BJ (cell line): Measurements from ENCODE around the gene TRIM46. TPM values are rescaled to one million over a fixed set of nuclear protein-coding genes. Genes with fewer than 3 reads are reported as not detected.

ENCODE experiments used
- CTCF ChIA-PET: fragments of 350-600 bp; formaldehyde crosslinking; extraction: SDS; loops from one replicate; lab custom pipeline; 2021; ENCODE audit warnings: antibody characterized with exemption, inconsistent platforms; lab: Yijun Ruan, JAX
- POLR2A ChIA-PET: fragments of 300-600 bp; sonication (Branson Sonifier 250); formaldehyde crosslinking; extraction: SDS; loops from one replicate; lab custom pipeline; 2021; ENCODE audit warnings: antibody characterized with exemption; lab: Charles Lee
- DNase-seq: peaks from one replicate; pipeline ENCODE4 v3.0.0-alpha.2; 2011; ENCODE audit warnings: low read depth
- H3K27me3 ChIP-seq: 2 replicates; pipeline ENCODE4 v1.6.0; 2011; ENCODE audit warnings: low read length; ENCODE audit not compliant: control insufficient read depth, insufficient read depth
- H3K36me3 ChIP-seq: 2 replicates; pipeline ENCODE4 v1.5.1; 2011; ENCODE audit warnings: low read length; ENCODE audit not compliant: control insufficient read depth, insufficient read depth
- H3K4me3 ChIP-seq: 2 replicates; pipeline ENCODE4 v1.5.1; 2011; ENCODE audit warnings: low read depth, mild to moderate bottlenecking, control low read depth, low read length
- polyA plus RNA-seq: library from polyadenylated mRNA; depleted of rRNA; stranded (reverse); fragments of >200 nt; gene quantifications from 2 replicates; pipeline ENCODE4 v1.2.3, GENCODE V29; 2011
- TF ChIP-seq, protein P1 (sequence below): IDR thresholded peaks from 2 replicates; pipeline ENCODE4 v1.5.1; 2011; ENCODE audit warnings: low read depth, mild to moderate bottlenecking, control low read depth, inconsistent platforms, low read length, moderate library complexity; ENCODE audit not compliant: insufficient read depth

Gene TRIM46
- polyA plus RNA-seq, 1 experiment: 5.4 TPM

DNA sequence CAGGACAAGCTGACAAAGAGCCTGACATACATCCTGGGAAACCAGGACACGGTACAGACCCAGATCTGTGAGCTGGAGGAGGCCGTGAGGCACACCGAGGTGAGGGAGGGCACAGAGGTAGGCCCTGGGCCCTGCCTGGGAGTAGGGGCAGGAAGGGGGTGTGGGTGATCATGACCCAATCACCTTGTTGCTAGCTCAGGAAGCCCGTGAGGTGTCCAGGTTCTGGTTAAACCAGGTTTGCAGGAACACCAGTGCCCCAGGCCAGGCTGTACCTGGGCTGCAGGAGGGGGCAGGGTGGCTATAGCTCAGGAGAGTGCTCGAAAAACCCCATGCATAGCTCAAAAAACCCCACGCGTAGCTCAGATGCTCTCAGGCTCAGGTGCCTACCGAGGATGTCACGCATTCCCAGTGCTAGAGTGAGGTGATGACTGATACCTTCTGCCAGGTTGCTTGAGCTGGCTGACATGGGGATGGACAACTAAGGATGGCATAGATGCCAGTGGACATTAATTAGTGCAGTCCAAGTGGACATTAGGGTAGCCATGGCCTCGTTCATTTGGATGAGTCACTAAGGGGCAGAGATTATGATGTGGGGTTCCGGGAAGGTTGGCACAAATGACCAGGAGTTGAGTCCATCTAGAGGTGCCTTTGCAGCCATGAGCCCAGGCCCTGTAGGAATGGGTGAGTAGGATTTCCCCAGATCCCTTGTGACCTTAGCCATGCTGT is 3.7 kb downstream of the TRIM46 start:
- no peak for DNase-seq
- peaks cover 27% of the 10 kb centered on the region for H3K36me3 ChIP-seq
- ChIA-PET POLR2A (no interaction called here), CTCF (interaction anchor here (0.8 to 10.5 kb wide), 9 partner anchors 9 to 116 kb away, joined by 3 to 147 read pairs (median 4); no protein-coding TSS in a partner anchor)
- no peak overlapping the region for H3K4me3 ChIP-seq
- TF ChIP-seq, protein P1, sequence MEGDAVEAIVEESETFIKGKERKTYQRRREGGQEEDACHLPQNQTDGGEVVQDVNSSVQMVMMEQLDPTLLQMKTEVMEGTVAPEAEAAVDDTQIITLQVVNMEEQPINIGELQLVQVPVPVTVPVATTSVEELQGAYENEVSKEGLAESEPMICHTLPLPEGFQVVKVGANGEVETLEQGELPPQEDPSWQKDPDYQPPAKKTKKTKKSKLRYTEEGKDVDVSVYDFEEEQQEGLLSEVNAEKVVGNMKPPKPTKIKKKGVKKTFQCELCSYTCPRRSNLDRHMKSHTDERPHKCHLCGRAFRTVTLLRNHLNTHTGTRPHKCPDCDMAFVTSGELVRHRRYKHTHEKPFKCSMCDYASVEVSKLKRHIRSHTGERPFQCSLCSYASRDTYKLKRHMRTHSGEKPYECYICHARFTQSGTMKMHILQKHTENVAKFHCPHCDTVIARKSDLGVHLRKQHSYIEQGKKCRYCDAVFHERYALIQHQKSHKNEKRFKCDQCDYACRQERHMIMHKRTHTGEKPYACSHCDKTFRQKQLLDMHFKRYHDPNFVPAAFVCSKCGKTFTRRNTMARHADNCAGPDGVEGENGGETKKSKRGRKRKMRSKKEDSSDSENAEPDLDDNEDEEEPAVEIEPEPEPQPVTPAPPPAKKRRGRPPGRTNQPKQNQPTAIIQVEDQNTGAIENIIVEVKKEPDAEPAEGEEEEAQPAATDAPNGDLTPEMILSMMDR: no peak
- no peaks in the 10 kb centered on the region for H3K27me3 ChIP-seq

DNA sequence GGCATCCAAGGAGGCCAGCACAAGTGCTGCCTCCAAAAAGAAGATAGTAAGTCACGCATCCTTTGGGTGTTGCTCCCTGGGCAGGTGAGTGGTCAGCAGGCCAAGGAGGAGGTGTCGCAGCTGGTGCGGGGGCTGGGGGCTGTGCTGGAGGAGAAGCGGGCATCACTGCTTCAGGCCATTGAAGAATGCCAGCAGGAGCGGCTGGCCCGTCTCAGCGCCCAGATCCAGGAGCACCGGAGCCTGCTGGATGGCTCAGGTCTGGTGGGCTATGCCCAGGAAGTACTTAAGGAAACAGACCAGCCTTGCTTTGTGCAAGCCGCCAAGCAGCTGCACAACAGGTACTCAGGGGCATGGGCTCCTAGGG is 4.3 kb downstream of the TRIM46 start:
- TF ChIP-seq, protein P1: no peak
- Histone ChIP-seq H3K36me3 (peaks cover 27% of the 10 kb centered on the region), H3K27me3 (no peaks in the 10 kb centered on the region), H3K4me3 (no peak overlapping the region)
- CTCF ChIA-PET: interaction anchor here (0.9 to 10.5 kb wide), 6 partner anchors 8 to 87 kb away, joined by 3 to 147 read pairs (median 6); no protein-coding TSS in a partner anchor
- no peak for DNase-seq
- POLR2A ChIA-PET: no interaction called here

DNA sequence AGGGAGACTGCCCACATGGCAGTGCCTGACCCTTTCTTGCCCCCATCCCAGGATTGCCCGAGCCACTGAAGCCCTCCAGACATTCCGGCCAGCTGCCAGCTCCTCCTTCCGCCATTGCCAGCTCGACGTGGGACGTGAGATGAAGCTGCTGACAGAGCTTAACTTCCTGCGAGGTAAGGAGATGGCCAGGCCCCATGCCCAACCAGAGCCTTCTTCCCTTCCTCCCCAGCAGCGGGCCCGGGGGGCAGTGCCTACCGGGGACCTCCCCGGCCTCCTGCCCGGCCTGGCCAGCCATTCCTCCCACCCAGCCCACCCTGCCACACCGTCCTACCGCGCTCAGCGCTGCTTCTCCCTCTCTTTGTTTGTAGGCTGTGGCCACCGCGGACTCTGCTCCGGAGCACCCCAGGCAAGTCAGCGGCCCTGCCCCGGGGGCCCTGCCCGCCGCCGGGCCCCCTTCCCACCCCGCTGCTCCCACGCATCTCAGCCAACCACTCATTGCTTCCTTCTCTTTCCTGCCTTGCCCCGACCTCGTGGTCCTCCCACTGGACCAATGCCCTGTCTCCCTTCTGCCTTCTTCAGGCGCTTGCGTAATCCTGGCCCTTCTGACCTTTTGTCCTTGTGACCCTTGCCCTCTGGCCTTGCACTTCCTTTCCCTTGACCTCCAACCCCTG is 4.9 kb downstream of the TRIM46 start:
- POLR2A ChIA-PET: no interaction called here
- Histone ChIP-seq H3K36me3 (peaks cover 27% of the 10 kb centered on the region), H3K4me3 (no peak overlapping the region), H3K27me3 (no peaks in the 10 kb centered on the region)
- DNase-seq: no peak
- TF ChIP-seq, protein P1: no peak
- CTCF ChIA-PET: interaction anchor here (1.8 to 10.5 kb wide), 3 partner anchors 15 to 87 kb away, joined by 4 to 147 read pairs (median 7); no protein-coding TSS in a partner anchor

DNA sequence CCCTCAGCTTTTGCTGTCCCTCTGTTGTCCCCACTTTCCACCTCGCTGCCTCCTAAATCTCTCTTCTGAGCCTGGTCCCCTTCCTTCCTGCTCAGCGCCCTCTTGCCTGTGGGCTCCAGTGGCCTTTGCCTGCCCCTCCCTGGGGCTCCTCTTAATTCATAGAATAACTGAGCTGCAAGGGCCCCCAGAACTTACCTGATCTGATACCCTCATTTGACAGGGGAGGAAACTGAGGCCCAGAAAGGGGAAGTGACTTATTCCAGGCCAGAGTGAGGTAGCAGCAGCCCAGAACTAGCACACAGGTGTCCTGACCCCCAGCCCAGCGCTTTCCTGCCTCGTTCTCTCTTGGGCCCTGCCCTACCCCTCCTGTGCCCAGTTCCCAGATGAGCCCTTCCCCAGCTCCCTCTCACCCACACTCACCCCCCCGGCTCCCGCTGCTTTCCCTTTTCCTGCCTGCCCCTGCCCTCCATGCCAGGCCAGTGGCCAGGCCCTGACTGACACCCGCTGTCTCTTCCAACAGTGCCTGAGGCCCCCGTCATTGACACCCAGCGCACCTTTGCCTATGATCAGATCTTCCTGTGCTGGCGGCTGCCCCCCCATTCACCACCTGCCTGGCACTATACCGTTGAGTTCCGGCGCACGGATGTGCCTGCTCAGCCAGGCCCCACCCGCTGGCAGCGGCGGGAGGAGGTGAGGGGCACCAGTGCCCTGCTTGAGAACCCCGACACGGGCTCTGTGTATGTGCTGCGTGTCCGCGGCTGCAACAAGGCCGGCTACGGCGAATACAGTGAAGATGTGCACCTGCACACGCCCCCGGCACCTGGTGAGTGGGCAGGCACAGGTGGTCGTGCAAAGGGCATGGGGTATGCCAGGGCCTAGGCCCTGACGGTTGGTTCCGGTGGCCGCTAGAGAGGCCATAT is 5.7 kb downstream of the TRIM46 start:
- POLR2A ChIA-PET: no interaction called here
- TF ChIP-seq, protein P1: no peak
- CTCF ChIA-PET: interaction anchor here (0.8 to 10.5 kb wide), 3 partner anchors 15 to 88 kb away, joined by 3 to 147 read pairs (median 7); no protein-coding TSS in a partner anchor

More for the DNA sequence above, 5.7 kb downstream of the TRIM46 start:
- DNase-seq: no peak
- H3K4me3 ChIP-seq: no peak overlapping the region
- peaks cover 27% of the 10 kb centered on the region for H3K36me3 ChIP-seq
- H3K27me3 ChIP-seq: no peaks in the 10 kb centered on the region
